Fibroblast of lung (primary cell): ENCODE data around the gene CAVIN1. TPM values are rescaled to one million over a fixed set of nuclear protein-coding genes. Genes with fewer than 3 reads are reported as not detected.
"Not testable (repeated sequence)": the region's sequence is repeated elsewhere in the genome, so short reads cannot be mapped to it uniquely, and the experiment has no call there.

Experiments
- DNase-seq, 2 donors: peaks; one replicate each; pipeline versions ENCODE4 v3.0.0 to v3.0.0-alpha.2; 2010; ENCODE audit warnings: low read depth in 2 of 2
- H2AFZ ChIP-seq: 2 replicates; pipeline ENCODE4 v1.5.1; 2012; ENCODE audit warnings: low read length, control low read depth, inconsistent platforms
- H3K27ac ChIP-seq: 2 replicates; pipeline ENCODE4 v1.5.1; 2011; ENCODE audit warnings: low read length, control low read depth; ENCODE audit not compliant: insufficient read depth
- H3K27me3 ChIP-seq: 2 replicates; pipeline ENCODE4 v1.5.1; 2011; ENCODE audit warnings: mild to moderate bottlenecking, low read length; ENCODE audit not compliant: control insufficient read depth, insufficient read depth
- H3K36me3 ChIP-seq: 2 replicates; pipeline ENCODE4 v1.5.1; 2011; ENCODE audit warnings: low read length; ENCODE audit not compliant: control insufficient read depth, insufficient read depth
- H3K4me1 ChIP-seq: 2 replicates; pipeline ENCODE4 v1.5.1; 2011; ENCODE audit warnings: low read length; ENCODE audit not compliant: control insufficient read depth, insufficient read depth; ENCODE audit errors: extremely low read depth
- H3K4me2 ChIP-seq: 2 replicates; pipeline ENCODE4 v1.5.1; 2011; ENCODE audit warnings: low read length, control low read depth; ENCODE audit not compliant: insufficient read depth; ENCODE audit errors: extremely low read depth
- H3K4me3 ChIP-seq, 4 experiments: fragments of 200-600 bp in 1 of 4; sonication (generic) in 1 of 4; replicated peaks in 1 of 4; 2 replicates each; pipeline ENCODE4 v1.5.1; 2011 to 2016; ENCODE audit warnings: low read length in 4 of 4, low read depth in 3 of 4, mild to moderate bottlenecking in 3 of 4, control low read depth in 2 of 4, inconsistent platforms in 1 of 4, mixed read lengths in 1 of 4; ENCODE audit not compliant: insufficient read depth in 1 of 4; ENCODE audit errors: control extremely low read depth in 1 of 4
- H3K79me2 ChIP-seq: 2 replicates; pipeline ENCODE4 v1.5.1; 2012; ENCODE audit warnings: mild to moderate bottlenecking, low read length, inconsistent platforms; ENCODE audit not compliant: control insufficient read depth, insufficient read depth
- H3K9ac ChIP-seq: 2 replicates; pipeline ENCODE4 v1.5.1; 2011; ENCODE audit warnings: mild to moderate bottlenecking, low read length, control low read depth; ENCODE audit not compliant: insufficient read depth
- H3K9me3 ChIP-seq: 2 replicates; pipeline ENCODE4 v1.5.1; 2012; ENCODE audit warnings: low read depth, low read length; ENCODE audit not compliant: control insufficient read depth, insufficient read depth
- H4K20me1 ChIP-seq: 2 replicates; pipeline ENCODE4 v1.5.1; 2011; ENCODE audit warnings: low read length; ENCODE audit not compliant: control insufficient read depth, insufficient read depth; ENCODE audit errors: extremely low read depth
- EZH2 ChIP-seq: IDR thresholded peaks from 2 replicates; pipeline ENCODE4 v1.5.1; 2012; ENCODE audit warnings: low read length, control low read depth, mild to moderate bottlenecking; ENCODE audit errors: missing control alignments
- polyA plus RNA-seq, 2 donors: library from polyadenylated mRNA; depleted of rRNA in 1 of 2; stranded (reverse) in 1 of 2; unstranded in 1 of 2; fragments of >200 nt; gene quantifications; 2 replicates each; pipeline ENCODE4 v1.2.1, GENCODE V29; 2011 to 2012; ENCODE audit warnings: missing spikeins in 1 of 2
- total RNA-seq: library from RNA; depleted of rRNA; stranded (reverse); fragments of >200 nt; gene quantifications from 2 replicates; pipeline ENCODE4 v1.2.1, GENCODE V29; 2014
- TF ChIP-seq, protein P1 (sequence below), 2 donors: IDR thresholded peaks in 1 of 2; conservative IDR thresholded peaks in 1 of 2; 1 replicate in 1 of 2; 2 replicates in 1 of 2; pipeline ENCODE4 v1.5.1; 2011 to 2012; ENCODE audit warnings: low read length in 2 of 2, control low read depth in 1 of 2, inconsistent platforms in 1 of 2, low read depth in 1 of 2, mild to moderate bottlenecking in 1 of 2

Gene CAVIN1
- total and polyA plus RNA-seq, 2 donors (not counting 1 experiment from before 2014, with no cell fraction given): 372 to 490 TPM

DNA sequence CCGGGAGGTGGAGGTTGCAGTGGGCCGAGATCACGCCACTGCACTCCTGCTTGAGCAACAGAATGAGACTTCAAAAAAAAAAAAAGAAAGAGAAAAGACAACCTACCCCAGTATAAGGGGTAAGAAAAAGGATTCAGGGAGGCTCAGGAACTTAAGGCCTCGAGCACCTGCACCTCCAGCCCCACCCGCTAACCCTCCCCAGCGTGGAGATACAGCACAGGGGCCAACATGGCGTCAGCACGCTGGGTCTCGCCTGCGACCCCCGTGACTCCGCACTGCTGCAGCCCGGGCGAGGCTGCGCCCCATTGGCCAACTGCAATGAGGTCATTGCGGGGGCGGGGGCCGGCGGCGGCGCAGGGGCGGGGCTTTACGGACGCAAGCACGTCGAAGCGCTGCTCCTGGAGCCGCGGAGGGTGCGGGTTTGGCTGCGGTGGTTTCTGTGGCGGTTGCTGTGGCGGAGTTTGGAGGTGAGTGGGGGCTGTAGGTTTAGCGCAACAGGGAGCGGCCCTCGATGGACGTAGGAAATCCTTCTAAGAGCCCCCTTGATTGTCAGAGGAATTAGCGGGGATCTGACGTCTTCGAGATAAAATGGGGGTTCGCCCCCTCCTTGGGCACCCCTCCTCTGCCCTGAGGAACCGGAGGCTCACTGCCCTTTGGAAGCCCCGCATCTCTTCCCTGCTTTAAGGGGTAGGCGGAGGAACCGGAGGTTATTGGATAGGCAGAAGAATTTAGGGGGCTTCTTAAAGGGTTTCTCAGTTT is 35.6 kb upstream of the CAVIN1 start, which contains the start of gene ATP6V0A1:
Gene ATP6V0A1, plus strand, starts transcription at position 382 of the 759 bp plus-strand sequence. CDS start 2,017 bp downstream, outside the sequence.
- Histone ChIP-seq H3K4me3 (peak within 1 kb of the TSS; percentile 80 to 99 (median 80)), H3K4me1 (peaks cover 2% of the 10 kb centered on the region), H3K9ac (peak within 1 kb of the TSS; percentile 77), H3K36me3 (no peaks in the 10 kb centered on the region), H3K79me2 (peaks cover 10% of the 10 kb centered on the region), H3K27ac (peak within 1 kb of the TSS; percentile 88), H3K9me3 (no peaks in the 10 kb centered on the region), H2AFZ (peak within 1 kb of the TSS; percentile 70), H3K27me3 (no peaks in the 10 kb centered on the region), H4K20me1 (no peaks in the 10 kb centered on the region), H3K4me2 (peak within 1 kb of the TSS; percentile 65)
- DNase-seq: peak; percentile 84 to 86
- TF ChIP-seq, protein P1, sequence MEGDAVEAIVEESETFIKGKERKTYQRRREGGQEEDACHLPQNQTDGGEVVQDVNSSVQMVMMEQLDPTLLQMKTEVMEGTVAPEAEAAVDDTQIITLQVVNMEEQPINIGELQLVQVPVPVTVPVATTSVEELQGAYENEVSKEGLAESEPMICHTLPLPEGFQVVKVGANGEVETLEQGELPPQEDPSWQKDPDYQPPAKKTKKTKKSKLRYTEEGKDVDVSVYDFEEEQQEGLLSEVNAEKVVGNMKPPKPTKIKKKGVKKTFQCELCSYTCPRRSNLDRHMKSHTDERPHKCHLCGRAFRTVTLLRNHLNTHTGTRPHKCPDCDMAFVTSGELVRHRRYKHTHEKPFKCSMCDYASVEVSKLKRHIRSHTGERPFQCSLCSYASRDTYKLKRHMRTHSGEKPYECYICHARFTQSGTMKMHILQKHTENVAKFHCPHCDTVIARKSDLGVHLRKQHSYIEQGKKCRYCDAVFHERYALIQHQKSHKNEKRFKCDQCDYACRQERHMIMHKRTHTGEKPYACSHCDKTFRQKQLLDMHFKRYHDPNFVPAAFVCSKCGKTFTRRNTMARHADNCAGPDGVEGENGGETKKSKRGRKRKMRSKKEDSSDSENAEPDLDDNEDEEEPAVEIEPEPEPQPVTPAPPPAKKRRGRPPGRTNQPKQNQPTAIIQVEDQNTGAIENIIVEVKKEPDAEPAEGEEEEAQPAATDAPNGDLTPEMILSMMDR (conservative IDR thresholded peaks at IDR 0.05 in 1 of 2, IDR thresholded peaks at IDR 0.05 in 1 of 2; ENCODE audit: low read depth in 1 of 2, low read length in 2 of 2): no peak
- TF ChIP-seq EZH2: no peak

DNA sequence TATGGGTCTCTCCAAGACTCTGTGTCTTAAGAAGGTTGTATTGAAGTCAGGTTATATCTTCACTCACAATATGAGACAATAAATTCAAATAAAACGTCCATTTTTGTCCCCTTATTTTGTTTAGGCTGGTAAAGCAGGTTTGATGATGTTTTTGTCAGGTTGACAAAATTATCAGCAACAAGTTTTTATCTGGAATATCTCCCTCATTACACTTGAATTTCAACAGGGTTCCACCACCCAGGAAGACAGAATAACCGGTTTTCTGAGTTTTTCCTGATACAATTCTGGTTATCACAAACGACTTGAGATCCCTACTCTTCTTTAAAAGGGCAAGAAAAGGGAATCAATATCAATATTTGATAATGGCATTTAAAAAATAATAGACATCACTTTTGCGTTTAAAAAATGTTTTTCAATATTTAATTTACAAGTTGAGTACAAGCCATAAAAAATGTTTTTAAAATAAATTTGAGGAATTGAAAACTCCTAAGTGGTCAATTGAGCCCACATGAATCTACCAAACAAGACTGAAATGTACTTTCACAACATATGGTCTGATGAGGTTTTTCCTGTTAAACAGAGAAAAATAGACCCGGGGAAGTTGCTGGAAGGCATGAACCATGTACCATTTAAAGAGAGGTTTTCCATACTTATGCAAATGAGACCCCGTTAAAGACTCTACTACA is 34.2 kb upstream of the CAVIN1 start:
- Histone ChIP-seq H3K4me3 (no peak overlapping the region), H3K27ac (no peak overlapping the region), H3K9ac (no peak overlapping the region), H3K9me3 (no peaks in the 10 kb centered on the region), H3K4me2 (no peak overlapping the region), H3K4me1 (peaks cover 2% of the 10 kb centered on the region), H3K36me3 (no peaks in the 10 kb centered on the region), H3K27me3 (no peaks in the 10 kb centered on the region), H4K20me1 (no peaks in the 10 kb centered on the region), H2AFZ (no peak overlapping the region), H3K79me2 (peaks cover 10% of the 10 kb centered on the region)
- no peak for DNase-seq
- no peak for TF ChIP-seq EZH2

- H3K9me3 ChIP-seq: no peaks in the 10 kb centered on the region
- no peaks in the 10 kb centered on the region for H4K20me1 ChIP-seq
- peak; percentile 89 to 91 for DNase-seq
- TF ChIP-seq, protein P1 (conservative IDR thresholded peaks at IDR 0.05 in 1 of 2, IDR thresholded peaks at IDR 0.05 in 1 of 2; ENCODE audit: low read depth in 1 of 2, low read length in 2 of 2): no peak
- TF ChIP-seq EZH2: no peak
- no peak overlapping the region for H3K9ac ChIP-seq
- peak overlapping the region in 1 of 4 experiments; percentile 14 for H3K4me3 ChIP-seq
- no peaks in the 10 kb centered on the region for H3K36me3 ChIP-seq
- H3K27me3 ChIP-seq: no peaks in the 10 kb centered on the region
- peaks cover 2% of the 10 kb centered on the region for H3K4me1 ChIP-seq
- peak overlapping the region; percentile 22 for H3K27ac ChIP-seq
- H2AFZ ChIP-seq: no peak overlapping the region
- peaks cover 10% of the 10 kb centered on the region for H3K79me2 ChIP-seq
- H3K4me2 ChIP-seq: peak overlapping the region; percentile 73
Measured at GRCh38 chr17:42456223-42457106, 33.4 kb upstream of the CAVIN1 start.

- H3K9me3 ChIP-seq, H3K4me2 ChIP-seq, H3K79me2 ChIP-seq, H3K27me3 ChIP-seq, H2AFZ ChIP-seq, H3K4me1 ChIP-seq, DNase-seq, H3K27ac ChIP-seq, H3K4me3 ChIP-seq, H3K36me3 ChIP-seq, H3K9ac ChIP-seq, H4K20me1 ChIP-seq: not testable (repeated sequence)
Measured at GRCh38 chr17:42454987-42455386, 31.9 kb upstream of the CAVIN1 start.
